Measurements from ENCODE around the gene MYO15A.

MYO15A gene

GRCh38 chr17:18146259-18146658 is 37.7 kb downstream of the MYO15A start:
- Histone ChIP-seq H4K8ac (ENCODE audit: low read length) (no peak overlapping the region), H3K4me1 (ENCODE audit: control insufficient read depth, insufficient read depth, low read depth, low read length) (peaks cover 1% of the 10 kb centered on the region)
- 93% methylated on average over 2 of the region's 2 CpGs for WGBS

GRCh38 chr17:18146980-18147379 is 38.4 kb downstream of the MYO15A start:
- Histone ChIP-seq H2AK5ac (ENCODE audit: low read length, severe bottlenecking) (no peak overlapping the region), H4K91ac (ENCODE audit: low read length) (no peak overlapping the region), H3K4me2 (ENCODE audit: low read length, poor library complexity, severe bottlenecking) (no peak overlapping the region), H2BK15ac (ENCODE audit: low read depth, poor library complexity, severe bottlenecking) (no peak overlapping the region), H3K9ac (ENCODE audit: low read length) (no peak overlapping the region), H3K9me3 (ENCODE audit: control insufficient read depth, low read length) (no peaks in the 10 kb centered on the region), H3K23ac (ENCODE audit: low read length in 2 of 2) (no peak overlapping the region), H3K79me1 (replicated peaks; ENCODE audit: low read length, poor library complexity, severe bottlenecking) (peaks cover 1% of the 10 kb centered on the region), H3K27me3 (ENCODE audit: control insufficient read depth in 1 of 2, insufficient read depth in 1 of 2, low read length in 2 of 2) (peaks cover 13 to 18% of the 10 kb centered on the region in 2 experiments), H4K8ac (ENCODE audit: low read length) (no peak overlapping the region), H3K4me1 (ENCODE audit: control insufficient read depth, insufficient read depth, low read depth, low read length) (peaks cover 1% of the 10 kb centered on the region), H3K27ac (ENCODE audit: low read length, poor library complexity, severe bottlenecking) (no peak overlapping the region), H2BK120ac (ENCODE audit: low read depth, low read length) (no peak overlapping the region), H3K36me3 (ENCODE audit: control insufficient read depth in 1 of 2, insufficient read depth in 2 of 2, low read depth in 1 of 2, low read length in 2 of 2) (peaks cover 0 to 4% of the 10 kb centered on the region in 2 experiments), H3K18ac (ENCODE audit: low read depth in 1 of 2, low read length in 2 of 2) (no peak overlapping the region), H3K4ac (ENCODE audit: low read depth in 1 of 2, low read length in 2 of 2) (no peak overlapping the region), H2AFZ (ENCODE audit: low read depth, low read length) (no peak overlapping the region), H2BK5ac (ENCODE audit: low read depth, low read length, poor library complexity, severe bottlenecking) (no peak overlapping the region), H3K14ac (ENCODE audit: low read length in 2 of 2) (no peak overlapping the region), H2BK12ac (ENCODE audit: low read length in 2 of 2) (no peak overlapping the region), H3K4me3 (ENCODE audit: insufficient read depth in 1 of 2, low read depth in 1 of 2, low read length in 2 of 2) (no peak overlapping the region)
- no peak for DNase-seq
- WGBS, result 79% methylated on average over 3 of the region's 3 CpGs

More at GRCh38 chr17:18146259-18146658, 37.7 kb downstream of the MYO15A start:
- no peak overlapping the region for H3K4ac ChIP-seq (ENCODE audit: low read depth in 1 of 2, low read length in 2 of 2)
- H3K27me3 ChIP-seq (ENCODE audit: control insufficient read depth in 1 of 2, insufficient read depth in 1 of 2, low read length in 2 of 2), result peaks cover 13 to 18% of the 10 kb centered on the region in 2 experiments
- no peak overlapping the region for H4K91ac ChIP-seq (ENCODE audit: low read length)
- no peak for DNase-seq
- no peak overlapping the region for H2BK15ac ChIP-seq (ENCODE audit: low read depth, poor library complexity, severe bottlenecking)
- H2BK120ac ChIP-seq (ENCODE audit: low read depth, low read length), result no peak overlapping the region
- peaks cover 0 to 3% of the 10 kb centered on the region in 2 experiments for H3K36me3 ChIP-seq (ENCODE audit: control insufficient read depth in 1 of 2, insufficient read depth in 2 of 2, low read depth in 1 of 2, low read length in 2 of 2)
- H3K79me1 ChIP-seq (replicated peaks; ENCODE audit: low read length, poor library complexity, severe bottlenecking), result no peaks in the 10 kb centered on the region
- H2AFZ ChIP-seq (ENCODE audit: low read depth, low read length), result no peak overlapping the region
- H3K4me3 ChIP-seq (ENCODE audit: insufficient read depth in 1 of 2, low read depth in 1 of 2, low read length in 2 of 2), result no peak overlapping the region
- H2BK12ac ChIP-seq (ENCODE audit: low read length in 2 of 2), result no peak overlapping the region
- no peak overlapping the region for H3K27ac ChIP-seq (ENCODE audit: low read length, poor library complexity, severe bottlenecking)
- no peak overlapping the region for H3K9ac ChIP-seq (ENCODE audit: low read length)
- no peak overlapping the region for H2BK5ac ChIP-seq (ENCODE audit: low read depth, low read length, poor library complexity, severe bottlenecking)
- no peaks in the 10 kb centered on the region for H3K9me3 ChIP-seq (ENCODE audit: control insufficient read depth, low read length)
- no peak overlapping the region for H3K4me2 ChIP-seq (ENCODE audit: low read length, poor library complexity, severe bottlenecking)
- H2AK5ac ChIP-seq (ENCODE audit: low read length, severe bottlenecking), result no peak overlapping the region
- H3K14ac ChIP-seq (ENCODE audit: low read length in 2 of 2), result no peak overlapping the region
- no peak overlapping the region for H3K18ac ChIP-seq (ENCODE audit: low read depth in 1 of 2, low read length in 2 of 2)
- no peak overlapping the region for H3K23ac ChIP-seq (ENCODE audit: low read length in 2 of 2)

GRCh38 chr17:18148586-18148985 is 40.0 kb downstream of the MYO15A start:
- Histone ChIP-seq H3K4ac (ENCODE audit: low read depth in 1 of 2, low read length in 2 of 2) (no peak overlapping the region), H4K91ac (ENCODE audit: low read length) (no peak overlapping the region)

DNA sequence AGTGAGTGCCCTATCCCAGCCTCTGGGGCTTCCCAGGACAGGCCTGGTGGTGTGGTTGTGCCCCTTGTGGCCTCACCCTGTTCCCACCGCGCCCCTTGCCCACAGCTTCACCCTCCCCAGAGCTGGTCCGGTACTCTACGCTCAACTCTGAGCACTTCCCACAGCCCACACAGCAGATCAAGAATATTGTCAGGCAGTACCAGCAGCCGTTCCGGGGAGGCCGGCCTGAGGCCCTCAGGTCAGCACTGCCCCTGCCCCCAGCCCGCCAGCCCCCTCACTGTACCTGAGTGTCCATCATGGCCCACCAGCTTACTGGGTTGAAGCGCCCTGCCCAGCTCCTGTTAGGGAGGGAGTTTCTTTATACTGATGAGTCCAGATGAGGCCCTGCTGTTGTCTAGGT is 42.7 kb downstream of the MYO15A start:
- Histone ChIP-seq H3K27ac (ENCODE audit: low read length, poor library complexity, severe bottlenecking) (no peak overlapping the region), H3K79me1 (replicated peaks; ENCODE audit: low read length, poor library complexity, severe bottlenecking) (peaks cover 3% of the 10 kb centered on the region), H3K18ac (ENCODE audit: low read depth in 1 of 2, low read length in 2 of 2) (no peak overlapping the region), H2BK120ac (ENCODE audit: low read depth, low read length) (no peak overlapping the region), H3K9ac (ENCODE audit: low read length) (no peak overlapping the region), H2BK12ac (ENCODE audit: low read length in 2 of 2) (no peak overlapping the region), H3K27me3 (ENCODE audit: control insufficient read depth in 1 of 2, insufficient read depth in 1 of 2, low read length in 2 of 2) (no peaks in the 10 kb centered on the region), H3K4me3 (ENCODE audit: insufficient read depth in 1 of 2, low read depth in 1 of 2, low read length in 2 of 2) (no peak overlapping the region), H3K23ac (ENCODE audit: low read length in 2 of 2) (no peak overlapping the region), H2BK5ac (ENCODE audit: low read depth, low read length, poor library complexity, severe bottlenecking) (no peak overlapping the region), H4K8ac (ENCODE audit: low read length) (no peak overlapping the region), H3K4ac (ENCODE audit: low read depth in 1 of 2, low read length in 2 of 2) (no peak overlapping the region), H3K4me2 (ENCODE audit: low read length, poor library complexity, severe bottlenecking) (no peak overlapping the region), H2BK15ac (ENCODE audit: low read depth, poor library complexity, severe bottlenecking) (no peak overlapping the region), H4K91ac (ENCODE audit: low read length) (peak overlapping the region; percentile 21), H2AFZ (ENCODE audit: low read depth, low read length) (no peak overlapping the region), H3K9me3 (ENCODE audit: control insufficient read depth, low read length) (no peaks in the 10 kb centered on the region), H2AK5ac (ENCODE audit: low read length, severe bottlenecking) (no peak overlapping the region), H3K14ac (ENCODE audit: low read length in 2 of 2) (no peak overlapping the region), H3K36me3 (ENCODE audit: control insufficient read depth in 1 of 2, insufficient read depth in 2 of 2, low read depth in 1 of 2, low read length in 2 of 2) (peaks cover 0 to 4% of the 10 kb centered on the region in 2 experiments), H3K4me1 (ENCODE audit: control insufficient read depth, insufficient read depth, low read depth, low read length) (peaks cover 11% of the 10 kb centered on the region)
- 98% methylated on average over 4 of the region's 9 CpGs for WGBS
- no peak for DNase-seq

More at GRCh38 chr17:18148586-18148985, 40.0 kb downstream of the MYO15A start:
- peaks cover under 1 to 9% of the 10 kb centered on the region in 2 experiments for H3K27me3 ChIP-seq (ENCODE audit: control insufficient read depth in 1 of 2, insufficient read depth in 1 of 2, low read length in 2 of 2)
- no peak overlapping the region for H2BK15ac ChIP-seq (ENCODE audit: low read depth, poor library complexity, severe bottlenecking)
- H3K4me1 ChIP-seq (ENCODE audit: control insufficient read depth, insufficient read depth, low read depth, low read length), result peaks cover 9% of the 10 kb centered on the region
- no peak overlapping the region for H3K23ac ChIP-seq (ENCODE audit: low read length in 2 of 2)
- WGBS, result 93% methylated on average over 7 of the region's 7 CpGs
- H3K18ac ChIP-seq (ENCODE audit: low read depth in 1 of 2, low read length in 2 of 2), result no peak overlapping the region
- H2BK5ac ChIP-seq (ENCODE audit: low read depth, low read length, poor library complexity, severe bottlenecking), result no peak overlapping the region
- H3K4me2 ChIP-seq (ENCODE audit: low read length, poor library complexity, severe bottlenecking), result no peak overlapping the region
- H2AK5ac ChIP-seq (ENCODE audit: low read length, severe bottlenecking), result no peak overlapping the region
- no peak overlapping the region for H3K4me3 ChIP-seq (ENCODE audit: insufficient read depth in 1 of 2, low read depth in 1 of 2, low read length in 2 of 2)
- H3K9me3 ChIP-seq (ENCODE audit: control insufficient read depth, low read length), result no peaks in the 10 kb centered on the region
- H3K14ac ChIP-seq (ENCODE audit: low read length in 2 of 2), result no peak overlapping the region
- H2AFZ ChIP-seq (ENCODE audit: low read depth, low read length), result no peak overlapping the region
- no peak overlapping the region for H3K9ac ChIP-seq (ENCODE audit: low read length)
- peaks cover 3% of the 10 kb centered on the region for H3K79me1 ChIP-seq (replicated peaks; ENCODE audit: low read length, poor library complexity, severe bottlenecking)
- no peak overlapping the region for H2BK120ac ChIP-seq (ENCODE audit: low read depth, low read length)
- H3K36me3 ChIP-seq (ENCODE audit: control insufficient read depth in 1 of 2, insufficient read depth in 2 of 2, low read depth in 1 of 2, low read length in 2 of 2), result peaks cover 0 to 4% of the 10 kb centered on the region in 2 experiments
- no peak overlapping the region for H4K8ac ChIP-seq (ENCODE audit: low read length)
- no peak overlapping the region for H2BK12ac ChIP-seq (ENCODE audit: low read length in 2 of 2)
- no peak for DNase-seq
- no peak overlapping the region for H3K27ac ChIP-seq (ENCODE audit: low read length, poor library complexity, severe bottlenecking)

Data from mesenchymal stem cell (in vitro differentiated cells and primary cell).